Activated naive CD4-positive, alpha-beta T cell treated with Interleukin-2 at 50 U/mL for 16 hours (primary cell): ENCODE results near the gene RCOR1.
A peak's percentile ranks its signal among the peaks of the same experiment; 100 is the strongest.
"Not testable (repeated sequence)": the region's sequence is repeated elsewhere in the genome, so short reads cannot be mapped to it uniquely, and the experiment has no call there.

Experiments
- DNase-seq: peaks from one replicate; pipeline ENCODE4 v3.0.0-alpha.2; 2020

The RCOR1 gene

GRCh38 chr14:102571478-102572042, 20.9 kb upstream of the RCOR1 start:
- DNase-seq = no peak

- not testable (repeated sequence) for DNase-seq
Measured at GRCh38 chr14:102573161-102573560, 19.3 kb upstream of the RCOR1 start.

GRCh38 chr14:102573591-102574046, 18.8 kb upstream of the RCOR1 start:
- no peak for DNase-seq

- DNase-seq = no peak
Measured at GRCh38 chr14:102574281-102575159, 17.9 kb upstream of the RCOR1 start.

- DNase-seq = no peak
Measured at GRCh38 chr14:102575160-102575845, 17.1 kb upstream of the RCOR1 start.

- not testable (repeated sequence) for DNase-seq
Measured at GRCh38 chr14:102575846-102576428, 16.5 kb upstream of the RCOR1 start.

GRCh38 chr14:102578821-102579220, 13.6 kb upstream of the RCOR1 start:
- no peak for DNase-seq

GRCh38 chr14:102579696-102580549, 12.5 kb upstream of the RCOR1 start:
- no peak for DNase-seq

GRCh38 chr14:102580550-102581110, 11.8 kb upstream of the RCOR1 start:
- no peak for DNase-seq

- no peak for DNase-seq
Measured at GRCh38 chr14:102581193-102581592, 11.3 kb upstream of the RCOR1 start.

GRCh38 chr14:102583726-102584125, 8.7 kb upstream of the RCOR1 start:
- no peak for DNase-seq

GRCh38 chr14:102584871-102585869, 7.3 kb upstream of the RCOR1 start:
- DNase-seq = no peak

- no peak for DNase-seq
Measured at GRCh38 chr14:102586420-102587104, 5.9 kb upstream of the RCOR1 start.

- no peak for DNase-seq
Measured at GRCh38 chr14:102588821-102589220, 3.6 kb upstream of the RCOR1 start.

- no peak for DNase-seq
Measured at GRCh38 chr14:102589761-102590290, 2.6 kb upstream of the RCOR1 start.

GRCh38 chr14:102590667-102591099, 1.8 kb upstream of the RCOR1 start:
- no peak for DNase-seq

- DNase-seq = peak; percentile 21
Measured at GRCh38 chr14:102591372-102591943, 991 bp upstream of the RCOR1 start.

GRCh38 chr14:102592763-102593060, 263 bp downstream of the RCOR1 start:
- DNase-seq = no peak

GRCh38 chr14:102593061-102593824, 794 bp downstream of the RCOR1 start:
- peak; percentile 70 for DNase-seq
